ENCODE data around the gene MMP1.

The MMP1 gene

GRCh38 chr11:102802341-102802740 is 4.4 kb upstream of the MMP1 start:
- DNase-seq, result no peak

DNA sequence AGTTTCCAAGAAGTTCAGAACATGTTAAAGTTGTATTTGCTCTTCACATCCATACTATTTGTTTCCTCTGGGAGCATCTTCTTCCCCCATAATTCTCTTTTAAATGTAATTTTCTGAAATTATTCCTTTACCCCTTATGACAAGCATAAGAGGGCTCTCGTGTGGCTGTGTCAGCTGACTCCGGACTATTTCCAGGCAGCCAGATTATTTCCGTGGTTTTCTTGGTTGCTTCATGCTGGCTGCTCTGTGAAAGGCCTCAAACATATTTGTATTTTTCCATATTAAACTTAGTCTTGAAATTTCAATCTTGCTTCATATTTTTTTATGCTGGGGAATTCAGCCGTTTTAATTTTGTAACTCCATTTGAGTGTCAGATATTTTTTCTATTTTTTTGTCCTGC is 2.8 kb upstream of the MMP1 start:
- DNase-seq, result no peak

DNA sequence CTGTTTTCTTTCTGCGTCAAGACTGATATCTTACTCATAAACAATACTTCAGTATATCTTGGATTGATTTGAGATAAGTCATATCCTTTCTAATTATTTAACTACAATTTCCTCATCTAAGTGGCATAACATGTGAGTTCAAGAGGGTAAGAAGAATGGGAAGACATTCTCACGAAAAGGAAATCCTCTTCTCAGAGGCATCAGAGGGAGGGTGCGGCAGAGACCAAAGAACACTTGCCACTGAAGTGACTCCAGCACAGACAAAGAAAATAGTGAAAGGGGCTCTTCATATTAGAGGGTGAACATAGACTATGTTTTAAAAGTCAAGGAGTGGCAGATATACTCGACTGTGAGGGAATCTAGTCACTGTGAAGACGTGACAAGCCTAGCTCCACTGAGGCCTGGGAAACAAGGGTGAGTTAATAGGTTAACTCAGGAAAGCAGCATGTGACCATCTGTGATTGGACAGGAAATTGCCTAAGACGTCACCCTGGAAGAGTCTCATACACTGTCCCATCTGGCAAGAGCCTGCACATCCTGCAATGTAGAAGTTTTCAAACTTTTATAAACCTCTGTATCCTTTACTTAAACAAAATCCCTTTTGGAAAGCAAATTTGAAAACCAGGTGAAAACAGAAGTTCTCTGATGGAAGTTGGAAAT is 1.9 kb upstream of the MMP1 start:
- no peak for DNase-seq

- peak; percentile 4 to 12 for DNase-seq
Measured at GRCh38 chr11:102794382-102794781, 3.6 kb downstream of the MMP1 start.

DNA sequence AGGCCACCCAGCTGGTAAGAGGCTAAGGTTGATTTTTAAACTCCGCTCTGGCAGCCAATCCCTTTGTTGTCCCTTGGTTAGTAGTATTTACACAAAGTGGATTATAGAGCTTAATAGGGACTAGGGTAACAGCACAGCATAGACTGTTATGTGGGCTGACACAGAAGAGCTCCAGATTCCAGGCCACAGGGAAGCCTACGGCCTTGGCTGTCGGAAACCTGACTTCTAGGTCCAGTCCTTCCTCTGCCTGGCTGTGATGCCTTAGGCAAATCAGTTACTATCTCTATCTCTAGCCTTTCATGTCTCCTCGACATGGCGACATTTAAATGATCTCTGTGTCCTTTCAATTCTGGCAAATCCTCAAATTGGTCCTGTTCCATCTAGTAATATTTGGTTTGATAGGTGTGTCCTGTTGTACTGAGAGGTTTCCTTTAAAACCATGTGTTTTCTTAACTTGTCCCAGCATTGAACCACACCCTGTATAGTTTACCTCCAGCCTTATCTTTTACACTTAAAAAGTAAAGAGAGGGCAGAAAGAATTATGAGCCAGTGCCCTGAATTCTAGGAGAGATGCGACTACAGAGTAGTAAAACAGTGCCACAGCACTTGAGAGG is 4.2 kb downstream of the MMP1 start:
- DNase-seq, result no peak

- no peak for DNase-seq
Measured at GRCh38 chr11:102792604-102793003, 5.4 kb downstream of the MMP1 start.

DNA sequence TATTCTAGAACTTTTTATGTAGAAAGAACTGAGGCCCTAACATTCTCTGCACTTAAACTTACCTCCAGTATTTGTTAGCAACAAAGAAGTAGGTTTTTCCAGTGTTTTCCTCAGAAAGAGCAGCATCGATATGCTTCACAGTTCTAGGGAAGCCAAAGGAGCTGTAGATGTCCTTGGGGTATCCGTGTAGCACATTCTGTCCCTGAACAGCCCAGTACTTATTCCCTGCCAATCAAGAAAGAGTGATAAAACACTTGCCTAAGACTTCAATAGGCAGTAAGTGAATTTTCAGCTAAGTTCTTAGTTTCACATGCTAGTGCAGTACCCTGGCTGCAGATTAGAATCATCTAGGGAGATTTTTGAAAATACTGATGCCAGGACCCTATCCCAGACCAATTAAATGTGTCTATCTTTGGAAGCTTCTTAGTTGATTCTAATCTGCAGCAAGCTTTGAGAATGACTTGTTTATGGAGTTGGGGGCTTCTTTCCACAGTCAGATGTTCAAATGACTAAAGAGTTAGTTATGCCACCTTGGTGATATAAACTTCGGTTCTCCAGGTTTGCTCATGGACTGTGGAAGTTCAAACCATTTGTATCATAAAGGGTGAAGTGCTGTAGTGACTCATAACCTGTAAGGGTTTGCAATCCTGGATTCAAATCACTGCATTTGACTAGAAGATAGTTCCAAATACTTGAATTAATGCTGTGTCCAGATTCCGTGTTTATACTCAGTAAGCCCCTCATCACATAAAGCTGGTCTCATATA is 6.5 kb downstream of the MMP1 start:
- no peak for DNase-seq

GRCh38 chr11:102788334-102788995 is 9.5 kb downstream of the MMP1 start:
- DNase-seq, result no peak

GRCh38 chr11:102784380-102784779 is 13.6 kb downstream of the MMP1 start:
- DNase-seq, result no peak

GRCh38 chr11:102783720-102784119 is 14.2 kb downstream of the MMP1 start:
- DNase-seq, result no peak

DNA sequence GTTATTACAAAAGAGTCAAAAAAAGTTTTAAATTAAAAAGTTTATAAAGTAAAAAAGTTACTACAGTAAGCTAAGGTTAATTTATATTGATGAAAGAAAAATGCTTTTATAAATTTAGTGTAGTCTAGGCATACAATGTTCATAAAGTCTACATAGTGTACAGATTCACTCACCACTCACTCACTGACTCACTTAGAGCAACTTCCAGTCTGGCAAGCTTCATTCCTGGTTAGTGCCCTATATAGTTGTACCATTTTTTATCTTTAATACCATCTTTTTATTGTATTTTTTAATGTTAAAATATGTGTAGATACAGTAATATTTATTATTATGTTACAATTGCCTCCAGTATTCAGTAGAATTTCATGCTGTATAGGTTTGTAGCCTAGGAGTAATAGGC is 14.9 kb downstream of the MMP1 start:
- DNase-seq, result no peak

DNA sequence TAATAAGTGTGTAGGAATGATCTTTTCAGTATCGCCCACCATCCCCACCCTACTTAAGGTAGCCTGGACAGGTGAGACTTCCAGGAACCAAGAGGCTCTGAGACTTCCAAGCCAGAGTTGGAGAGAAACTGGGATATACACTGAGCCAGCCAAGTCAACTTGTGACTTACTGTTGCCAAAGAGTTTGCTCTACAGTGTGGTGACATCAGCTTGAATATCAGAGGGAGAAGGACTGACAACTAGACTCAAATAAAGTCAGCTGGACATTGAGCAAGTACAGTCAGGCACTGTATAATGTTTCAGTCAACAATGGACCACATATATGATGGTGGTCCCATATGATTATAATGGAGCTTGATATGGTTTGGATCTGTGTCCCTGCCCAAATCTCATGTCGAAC is 16.3 kb downstream of the MMP1 start:
- DNase-seq, result no peak

DNA sequence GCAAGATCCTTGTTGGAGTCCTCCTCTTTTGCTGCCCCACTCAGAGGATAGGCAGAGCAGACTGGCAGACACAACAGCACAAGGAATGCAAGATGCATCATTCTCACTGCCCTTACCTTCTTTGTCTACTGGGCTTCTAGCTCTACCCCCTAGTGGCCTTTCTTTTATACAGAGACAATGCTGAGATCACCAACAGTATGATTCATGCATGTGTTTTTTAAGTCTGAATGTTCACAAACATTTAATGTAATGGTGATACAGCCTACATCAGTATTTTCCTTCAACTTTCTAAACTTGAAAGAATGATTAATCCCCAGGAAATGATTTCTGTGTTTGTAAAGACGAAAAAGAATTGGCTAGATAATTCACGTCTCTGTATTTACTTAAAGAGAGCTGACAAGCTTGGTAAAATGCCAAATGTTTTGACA is 17.5 kb downstream of the MMP1 start, which contains the start of gene MMP10:
Gene MMP10, minus strand, starts transcription at position 138 of the 428 bp plus-strand sequence. Its CDS starts 37 bp downstream, at position 101.
- DNase-seq, result no peak

DNA sequence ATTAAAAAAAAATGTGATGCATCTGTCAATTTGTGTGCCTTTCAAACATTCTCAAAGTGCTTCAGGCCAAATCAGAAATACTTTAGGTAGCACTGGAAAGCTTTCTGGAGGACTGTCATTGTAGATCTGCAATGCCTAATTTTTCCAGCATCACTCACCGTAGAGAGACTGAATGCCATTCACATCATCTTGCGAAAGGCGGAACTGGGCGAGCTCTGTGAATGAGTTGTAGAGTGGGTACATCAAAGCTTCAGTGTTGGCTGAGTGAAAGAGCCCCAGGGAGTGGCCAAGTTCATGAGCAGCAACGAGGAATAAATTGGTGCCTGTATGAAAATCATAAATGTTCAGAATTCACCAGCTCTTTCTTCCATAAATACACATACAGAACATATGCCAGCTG is 21.5 kb downstream of the MMP1 start:
- no peak for DNase-seq

- no peak for DNase-seq
Measured at GRCh38 chr11:102773386-102773785, 24.6 kb downstream of the MMP1 start.

GRCh38 chr11:102771351-102771750 is 26.6 kb downstream of the MMP1 start:
- no peak for DNase-seq

GRCh38 chr11:102770191-102770590 is 27.8 kb downstream of the MMP1 start:
- no peak for DNase-seq

GRCh38 chr11:102767800-102768199 is 30.2 kb downstream of the MMP1 start:
- DNase-seq, result no peak

- no peak for DNase-seq
Measured at GRCh38 chr11:102763440-102763839, 34.5 kb downstream of the MMP1 start.

DNA sequence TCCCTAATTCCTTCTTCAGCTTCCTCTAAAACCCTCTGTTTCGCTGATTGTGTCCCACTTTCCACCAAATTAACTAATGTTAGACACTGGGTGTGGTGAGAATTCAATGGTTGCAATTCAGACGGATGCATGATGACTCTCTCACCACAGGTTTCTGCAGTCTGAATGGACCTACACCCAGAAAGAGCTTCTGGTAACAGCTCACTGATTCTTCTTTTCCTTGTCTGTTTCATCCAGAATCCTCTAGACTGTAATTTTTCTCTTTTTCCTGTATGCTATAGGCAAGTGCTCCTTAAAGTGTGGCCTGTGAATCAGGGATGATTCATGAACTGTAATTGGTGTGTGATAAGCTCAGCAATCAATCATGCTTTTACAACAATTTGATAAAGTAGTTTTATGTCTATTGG is 35.6 kb downstream of the MMP1 start:
- DNase-seq, result no peak

- DNase-seq, result no peak
Measured at GRCh38 chr11:102761646-102762238, 36.2 kb downstream of the MMP1 start.

- DNase-seq, result no peak
Measured at GRCh38 chr11:102760344-102761035, 37.5 kb downstream of the MMP1 start.

Measured in activated CD4-positive, alpha-beta T cell treated with anti-CD3 and anti-CD28 coated beads, Interleukin-2, amount 50 U/mL, for 48 hours (primary cell).